Parathyroid adenoma (tissue), 2 donors: ENCODE measurements around the gene ARHGAP33.
"Not testable (repeated sequence)": the region's sequence is repeated elsewhere in the genome, so short reads cannot be mapped to it uniquely, and the experiment has no call there.

Experiments
- H2AFZ ChIP-seq: fragments of 300-600 bp; sonication (generic); one replicate; pipeline ENCODE4 v1.7.0; 2017; ENCODE audit warnings: antibody characterized with exemption, mild to moderate bottlenecking
- H3K27ac ChIP-seq: fragments of 300-600 bp; sonication (generic); one replicate; pipeline ENCODE4 v1.7.0; 2017
- H3K27me3 ChIP-seq: fragments of 300-600 bp; sonication (generic); one replicate; pipeline ENCODE4 v1.7.0; 2017; ENCODE audit warnings: low read length; ENCODE audit not compliant: control insufficient read depth, insufficient read depth
- H3K36me3 ChIP-seq: fragments of 300-600 bp; sonication (generic); one replicate; pipeline ENCODE4 v1.7.0; 2017; ENCODE audit warnings: low read length; ENCODE audit not compliant: control insufficient read depth, insufficient read depth
- H3K4me1 ChIP-seq: fragments of 300-600 bp; sonication (generic); one replicate; pipeline ENCODE4 v1.7.0; 2017; ENCODE audit warnings: control low read depth
- H3K4me2 ChIP-seq: fragments of 300-600 bp; sonication (generic); one replicate; pipeline ENCODE4 v1.7.0; 2017; ENCODE audit warnings: low read length
- H3K4me3 ChIP-seq: fragments of 300-600 bp; sonication (generic); one replicate; pipeline ENCODE4 v1.7.0; 2017; ENCODE audit warnings: low read depth, low read length
- H3K79me2 ChIP-seq: fragments of 300-600 bp; sonication (generic); one replicate; pipeline ENCODE4 v1.7.0; 2017; ENCODE audit warnings: control low read depth
- H3K9ac ChIP-seq: fragments of 300-600 bp; sonication (generic); one replicate; pipeline ENCODE4 v1.7.0; 2017; ENCODE audit warnings: mild to moderate bottlenecking
- H3K9me3 ChIP-seq: fragments of 300-600 bp; sonication (generic); one replicate; pipeline ENCODE4 v1.7.0; 2017; ENCODE audit warnings: low read length; ENCODE audit not compliant: control insufficient read depth
- CTCF ChIP-seq: fragments of 300-600 bp; sonication (generic); IDR thresholded peaks from one replicate; pipeline ENCODE4 v1.7.0; 2017; ENCODE audit warnings: antibody characterized with exemption, mild to moderate bottlenecking
- donor health status: primary hyperparathyroidism.

The ARHGAP33 gene

DNA sequence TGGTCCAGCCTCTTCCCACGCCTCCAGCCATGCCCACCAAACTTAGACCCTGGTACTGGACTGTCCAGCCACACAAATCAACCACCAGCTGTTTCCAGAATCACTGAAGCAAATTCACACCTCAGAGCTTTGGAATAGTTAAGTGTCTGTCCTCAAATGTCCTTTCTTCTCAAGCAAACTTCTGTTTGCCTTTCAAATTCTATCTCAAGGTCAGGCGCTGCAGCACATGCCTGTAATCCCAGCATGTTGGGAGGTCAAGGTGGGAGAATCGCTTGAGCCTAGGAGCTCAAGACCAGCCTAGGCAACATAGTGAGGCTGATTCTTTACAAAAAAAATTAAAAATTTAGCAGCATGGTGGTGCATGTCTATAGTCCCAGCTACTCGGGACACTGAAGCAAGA is 56.7 kb downstream of the ARHGAP33 start:
- Histone ChIP-seq H3K4me2 (no peak overlapping the region), H3K27ac (no peak overlapping the region), H3K9ac (no peak overlapping the region), H3K9me3 (no peaks in the 10 kb centered on the region), H3K4me3 (no peak overlapping the region), H3K36me3 (no peaks in the 10 kb centered on the region), H3K4me1 (no peaks in the 10 kb centered on the region), H2AFZ (no peak overlapping the region), H3K79me2 (no peaks in the 10 kb centered on the region), H3K27me3 (no peaks in the 10 kb centered on the region)
- TF ChIP-seq CTCF, result no peak

GRCh38 chr19:35833972-35834371 is 58.6 kb downstream of the ARHGAP33 start:
- Histone ChIP-seq H3K79me2 (no peaks in the 10 kb centered on the region), H3K9ac (no peak overlapping the region), H3K4me2 (no peak overlapping the region), H3K9me3 (no peaks in the 10 kb centered on the region), H3K27ac (no peak overlapping the region), H3K27me3 (no peaks in the 10 kb centered on the region), H3K36me3 (no peaks in the 10 kb centered on the region), H2AFZ (no peak overlapping the region), H3K4me3 (no peak overlapping the region), H3K4me1 (no peaks in the 10 kb centered on the region)
- TF ChIP-seq CTCF, result no peak

DNA sequence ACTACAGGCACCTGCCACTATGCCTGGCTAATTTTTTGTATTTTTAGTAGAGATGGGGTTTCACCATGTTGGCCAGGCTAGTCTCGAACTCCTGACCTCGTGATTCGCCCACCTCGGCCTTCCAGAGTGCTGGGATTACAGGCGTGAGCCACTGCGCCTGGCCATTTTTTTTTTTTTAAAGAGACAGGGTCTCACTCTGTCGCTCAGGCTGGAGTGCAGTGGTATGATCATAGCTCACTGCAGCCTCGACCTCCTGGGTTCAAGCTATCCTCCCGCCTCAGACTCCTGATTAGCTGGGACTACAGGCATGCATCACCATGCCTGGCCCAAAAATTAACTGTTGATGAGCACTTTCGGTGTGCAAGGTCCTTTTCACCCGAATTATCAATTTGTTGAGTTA is 60.7 kb downstream of the ARHGAP33 start:
- not testable (repeated sequence) for H3K4me2 ChIP-seq, H3K36me3 ChIP-seq, H3K9me3 ChIP-seq, H3K9ac ChIP-seq, H3K4me1 ChIP-seq, H3K79me2 ChIP-seq, H3K27ac ChIP-seq, H3K4me3 ChIP-seq, H3K27me3 ChIP-seq, H2AFZ ChIP-seq
